ENCODE data around the gene TAMM41. TPM values are rescaled to one million over a fixed set of nuclear protein-coding genes. Genes with fewer than 3 reads are reported as not detected.

The TAMM41 gene
- total and polyA plus RNA-seq, 9 of the 15 experiments (the other 6 are each of a cell fraction or from before 2014, with no cell fraction given): 8.6 to 74.6 (median 29.3) TPM

- BruUV-seq (replicated peaks): no TSS peak
- peaks cover 7 to 10% of the 10 kb centered on the region in 2 experiments; a peak in 3 of 5 replicates for H3K4me1 ChIP-seq (replicated peaks in 1 of 2; ENCODE audit: control insufficient read depth in 2 of 2, insufficient read depth in 2 of 2, low read length in 2 of 2)
- TF ChIP-seq, protein P1, sequence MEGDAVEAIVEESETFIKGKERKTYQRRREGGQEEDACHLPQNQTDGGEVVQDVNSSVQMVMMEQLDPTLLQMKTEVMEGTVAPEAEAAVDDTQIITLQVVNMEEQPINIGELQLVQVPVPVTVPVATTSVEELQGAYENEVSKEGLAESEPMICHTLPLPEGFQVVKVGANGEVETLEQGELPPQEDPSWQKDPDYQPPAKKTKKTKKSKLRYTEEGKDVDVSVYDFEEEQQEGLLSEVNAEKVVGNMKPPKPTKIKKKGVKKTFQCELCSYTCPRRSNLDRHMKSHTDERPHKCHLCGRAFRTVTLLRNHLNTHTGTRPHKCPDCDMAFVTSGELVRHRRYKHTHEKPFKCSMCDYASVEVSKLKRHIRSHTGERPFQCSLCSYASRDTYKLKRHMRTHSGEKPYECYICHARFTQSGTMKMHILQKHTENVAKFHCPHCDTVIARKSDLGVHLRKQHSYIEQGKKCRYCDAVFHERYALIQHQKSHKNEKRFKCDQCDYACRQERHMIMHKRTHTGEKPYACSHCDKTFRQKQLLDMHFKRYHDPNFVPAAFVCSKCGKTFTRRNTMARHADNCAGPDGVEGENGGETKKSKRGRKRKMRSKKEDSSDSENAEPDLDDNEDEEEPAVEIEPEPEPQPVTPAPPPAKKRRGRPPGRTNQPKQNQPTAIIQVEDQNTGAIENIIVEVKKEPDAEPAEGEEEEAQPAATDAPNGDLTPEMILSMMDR (IDR thresholded peaks at IDR 0.05 in 2 of 3, conservative IDR thresholded peaks at IDR 0.05 in 1 of 3; ENCODE audit: insufficient read depth in 2 of 3, low read depth in 1 of 3, low read length in 3 of 3): 0 out of 6 replicates have a peak, but pooled peaks of 1 of the 3 experiments have one; percentile 4
- TF ChIP-seq ERF (CRISPR knock-in tag; IDR thresholded peaks at IDR 0.05) (no peak), ZNF282 (CRISPR knock-in tag; IDR thresholded peaks at IDR 0.05) (no peak), MYBL2 (IDR thresholded peaks at IDR 0.05; ENCODE audit: low read depth) (no peak), MYBL2 (CRISPR knock-in tag; IDR thresholded peaks at IDR 0.05; ENCODE audit: borderline replicate concordance) (no peak)
- POLR2A ChIA-PET: interaction anchor here (0.6 to 1.6 kb wide), 3 partner anchors 10 to 192 kb away, joined by 3 to 5 read pairs (median 4); no protein-coding TSS in a partner anchor
- no peak overlapping the region for H3K27ac ChIP-seq (ENCODE audit: extremely low read depth, low read depth, low read length)
- FAIRE-seq (no peak), DNase-seq (ENCODE audit: extremely low read depth in 1 of 4, low spot score in 3 of 4) (peak in 2 of 4 experiments; percentile 15 to 29), ATAC-seq (no peak)
- WGBS (ENCODE audit: insufficient coverage, low coverage, missing lambda C conversion rate): 4% methylated on average over 1 of the region's 1 CpG
- H3K9me3 ChIP-seq (replicated peaks; ENCODE audit: control insufficient read depth, insufficient read depth, low read depth, low read length): no peaks in the 10 kb centered on the region
- no peaks in the 10 kb centered on the region for H4K20me1 ChIP-seq (replicated peaks; ENCODE audit: control insufficient read depth, insufficient read depth, low read length)
- no peaks in the 10 kb centered on the region for H3K9me1 ChIP-seq (ENCODE audit: control insufficient read depth, insufficient read depth, low read length)
- in situ Hi-C loops (cut with MboI): no loop called here
- peak overlapping the region; percentile 95 for H2AFZ ChIP-seq (ENCODE audit: low read depth, low read length)
- peaks cover 27% of the 10 kb centered on the region for H3K36me3 ChIP-seq (ENCODE audit: control insufficient read depth, insufficient read depth, low read length)
- intact Hi-C loops (cut with micrococcal nuclease): loop anchor here (5.0 kb wide), 1 partner anchor 330 kb away; no protein-coding TSS in a partner anchor
- H3K4me2 ChIP-seq (ENCODE audit: insufficient read depth, low read length): 0 out of 2 replicates have a peak overlapping the region, but pooled peaks have one; percentile 96
- CTCF ChIA-PET (ENCODE audit: low intra/inter-chr PET ratio): interaction anchor here (1.4 kb wide), 1 partner anchor 468 kb away, joined by 4 read pairs; no protein-coding TSS in a partner anchor
- no peaks in the 10 kb centered on the region for H3K27me3 ChIP-seq (ENCODE audit: control insufficient read depth in 2 of 2, insufficient read depth in 2 of 2, low read length in 2 of 2)
- H3K4me3 ChIP-seq: no peak overlapping the region
- H3K79me2 ChIP-seq (ENCODE audit: control insufficient read depth, insufficient read depth, low read length): peaks cover 27% of the 10 kb centered on the region
- 0 out of 4 replicates have a peak overlapping the region, but pooled peaks of 1 of the 2 experiments have one; percentile 93 for H3K9ac ChIP-seq (ENCODE audit: insufficient read depth in 1 of 2, low read depth in 2 of 2, low read length in 2 of 2)
These were observed 922 bp upstream of the TAMM41 start for GRCh38 chr3:11847607-11848006.

Data from K562 (cell line).